OCI-LY1 (cell line): ENCODE measurements around the gene ZNF662.

Experiments used
- H2AFZ ChIP-seq: fragments of 200-600 bp; sonication (generic), shearing (Covaris generic); 2 replicates; pipeline ENCODE4 v1.6.0; 2014; ENCODE audit warnings: antibody characterized with exemption, mild to moderate bottlenecking, low read length
- H3F3A ChIP-seq: fragments of 200-600 bp; sonication (generic), shearing (Covaris generic); 2 replicates; pipeline ENCODE4 v1.6.0; 2014; ENCODE audit warnings: mild to moderate bottlenecking, antibody characterized with exemption, low read length, moderate library complexity; ENCODE audit not compliant: insufficient read depth
- H3K27ac ChIP-seq: fragments of 200-600 bp; sonication (generic); 2 replicates; pipeline ENCODE4 v1.5.1; 2014; ENCODE audit warnings: low read length, mixed run types, mild to moderate bottlenecking, low read depth; ENCODE audit not compliant: poor library complexity, severe bottlenecking
- H3K27me3 ChIP-seq: fragments of 200-600 bp; sonication (generic); 2 replicates; pipeline ENCODE4 v1.6.0; 2014; ENCODE audit warnings: antibody characterized with exemption, mild to moderate bottlenecking, low read length, moderate library complexity; ENCODE audit not compliant: insufficient read depth
- H3K36me3 ChIP-seq: fragments of 200-600 bp; sonication (generic); 2 replicates; pipeline ENCODE4 v1.6.1; 2014; ENCODE audit warnings: mild to moderate bottlenecking, antibody characterized with exemption, low read length, moderate library complexity, mixed read lengths; ENCODE audit not compliant: insufficient read depth
- H3K4me1 ChIP-seq: fragments of 200-600 bp; sonication (generic); 2 replicates; pipeline ENCODE4 v1.5.1; 2014; ENCODE audit warnings: mild to moderate bottlenecking, low read length, moderate library complexity; ENCODE audit not compliant: insufficient read depth, severe bottlenecking
- H3K4me2 ChIP-seq: fragments of 200-600 bp; sonication (generic), shearing (Covaris generic); 2 replicates; pipeline ENCODE4 v1.6.1; 2014; ENCODE audit warnings: low read length
- H3K4me3 ChIP-seq: fragments of 200-600 bp; sonication (generic); 2 replicates; pipeline ENCODE4 v1.5.1; 2014; ENCODE audit warnings: low read length, low read depth, mild to moderate bottlenecking, mixed read lengths; ENCODE audit not compliant: poor library complexity, severe bottlenecking
- H3K79me2 ChIP-seq: fragments of 200-600 bp; shearing (Covaris generic); 2 replicates; pipeline ENCODE4 v1.6.1; 2016; ENCODE audit warnings: mixed run types, low read length, mixed read lengths; ENCODE audit not compliant: insufficient read depth
- H3K9ac ChIP-seq: fragments of 200-600 bp; sonication (generic), shearing (Covaris generic); 2 replicates; pipeline ENCODE4 v1.6.1; 2014; ENCODE audit warnings: mild to moderate bottlenecking, low read length, mixed read lengths
- H3K9me2 ChIP-seq: fragments of 200-600 bp; sonication (generic), shearing (Covaris generic); 2 replicates; pipeline ENCODE4 v1.6.1; 2014; ENCODE audit warnings: low read depth, mild to moderate bottlenecking, low read length, mixed read lengths
- H3K9me3 ChIP-seq: fragments of 200-600 bp; shearing (Covaris generic); 2 replicates; pipeline ENCODE4 v1.6.1; 2014; ENCODE audit warnings: low read length, mixed read lengths
- H4K20me1 ChIP-seq: fragments of 200-600 bp; sonication (generic), shearing (Covaris generic); 2 replicates; pipeline ENCODE4 v1.6.0; 2016; ENCODE audit warnings: mild to moderate bottlenecking, low read length; ENCODE audit not compliant: insufficient read depth
- CTCF ChIP-seq: fragments of 200-600 bp; sonication (generic), shearing (Covaris generic); IDR thresholded peaks from 2 replicates; pipeline ENCODE4 v1.5.1; 2017; ENCODE audit warnings: mild to moderate bottlenecking, antibody characterized with exemption, low read length, moderate library complexity, mixed read lengths
- EZH2 ChIP-seq: fragments of 200-600 bp; sonication (generic), shearing (Covaris generic); IDR thresholded peaks from 2 replicates; pipeline ENCODE4 v1.8.0; 2017; ENCODE audit warnings: borderline replicate concordance, mixed run types, mild to moderate bottlenecking, antibody characterized with exemption, low read length, moderate library complexity, mixed read lengths

The ZNF662 gene

DNA sequence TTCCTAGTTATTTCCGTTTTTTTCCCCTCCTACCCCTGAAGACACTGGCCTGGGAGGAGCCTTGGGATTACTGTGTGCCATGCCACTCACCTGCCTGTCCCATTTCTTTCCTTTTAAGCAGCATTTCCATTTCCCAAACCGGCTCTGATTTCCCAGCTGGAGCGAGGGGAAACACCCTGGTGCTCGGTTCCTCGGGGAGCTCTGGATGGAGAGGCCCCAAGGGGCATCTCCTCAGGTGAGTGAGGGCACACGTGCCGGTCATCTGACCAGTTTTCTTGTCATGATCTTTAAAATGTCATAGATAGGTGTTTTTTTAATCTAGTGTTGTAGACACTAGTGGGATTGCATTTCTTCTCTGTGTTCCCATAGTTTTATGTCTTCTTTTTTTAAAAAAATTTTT, 2.7 kb downstream of the ZNF662 start:
- Histone ChIP-seq H2AFZ (no peak overlapping the region), H3K4me3 (no peak overlapping the region), H3K36me3 (no peaks in the 10 kb centered on the region), H3K79me2 (no peaks in the 10 kb centered on the region), H3K27ac (no peak overlapping the region), H3K4me2 (no peak overlapping the region), H3K9ac (no peak overlapping the region), H3K9me3 (peaks cover 4% of the 10 kb centered on the region; the same call in 1 of the 2 replicates), H3F3A (no peaks in the 10 kb centered on the region), H3K27me3 (no peaks in the 10 kb centered on the region), H3K4me1 (no peaks in the 10 kb centered on the region), H4K20me1 (no peaks in the 10 kb centered on the region), H3K9me2 (no peaks in the 10 kb centered on the region)
- TF ChIP-seq CTCF (no peak), EZH2 (no peak)

DNA sequence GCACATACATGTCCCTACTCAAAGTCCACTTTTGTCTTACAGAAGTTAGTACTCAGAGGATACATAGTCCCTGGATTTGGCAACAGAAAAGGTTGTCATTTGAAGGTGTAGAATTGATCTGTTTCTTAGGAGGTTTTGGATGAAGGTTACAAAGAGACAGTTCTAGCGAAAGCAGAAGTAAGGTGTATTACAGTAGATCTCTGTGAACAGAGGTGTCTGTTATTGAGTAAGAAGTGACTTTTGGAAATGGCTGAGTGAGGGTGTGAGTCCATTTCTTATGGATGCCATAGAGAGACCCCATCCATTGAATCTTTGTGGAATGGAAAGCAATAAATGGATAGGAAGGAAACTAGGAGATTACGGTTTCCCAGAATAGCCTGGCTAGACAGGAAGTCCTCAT, 5.6 kb downstream of the ZNF662 start:
- Histone ChIP-seq H3K4me1 (no peaks in the 10 kb centered on the region), H3K4me3 (no peak overlapping the region), H3K9ac (no peak overlapping the region), H3K4me2 (no peak overlapping the region), H2AFZ (no peak overlapping the region), H3K9me2 (no peaks in the 10 kb centered on the region), H3F3A (no peaks in the 10 kb centered on the region), H3K27me3 (no peaks in the 10 kb centered on the region), H3K27ac (no peak overlapping the region), H4K20me1 (no peaks in the 10 kb centered on the region), H3K79me2 (no peaks in the 10 kb centered on the region), H3K36me3 (no peaks in the 10 kb centered on the region), H3K9me3 (peaks cover 21% of the 10 kb centered on the region)
- no peak for TF ChIP-seq CTCF
- no peak for TF ChIP-seq EZH2

GRCh38 chr3:42914771-42915515, 9.0 kb downstream of the ZNF662 start:
- H3F3A ChIP-seq = no peaks in the 10 kb centered on the region
- H3K9me2 ChIP-seq = no peaks in the 10 kb centered on the region
- H3K79me2 ChIP-seq = no peaks in the 10 kb centered on the region
- H3K4me3 ChIP-seq = no peak overlapping the region
- no peaks in the 10 kb centered on the region for H4K20me1 ChIP-seq
- no peak for TF ChIP-seq CTCF
- TF ChIP-seq EZH2 = no peak
- no peaks in the 10 kb centered on the region for H3K4me1 ChIP-seq
- H3K27me3 ChIP-seq = no peaks in the 10 kb centered on the region
- no peak overlapping the region for H2AFZ ChIP-seq
- no peaks in the 10 kb centered on the region for H3K36me3 ChIP-seq
- no peak overlapping the region for H3K27ac ChIP-seq
- no peak overlapping the region for H3K9ac ChIP-seq
- no peak overlapping the region for H3K4me2 ChIP-seq
- H3K9me3 ChIP-seq = peaks cover 21% of the 10 kb centered on the region
